ENCODE measurements around the gene TBC1D25.

TBC1D25 gene

GRCh38 chrX:48606091-48606490 is 66.6 kb downstream of the TBC1D25 start:
- DNase-seq (ENCODE audit: low read depth), result no peak
- H3K4me3 ChIP-seq (ENCODE audit: low read length), result no peak overlapping the region
- TF ChIP-seq CTCF (IDR thresholded peaks at IDR 0.05; ENCODE audit: insufficient read depth, low read depth, low read length, missing control alignments), result no peak

GRCh38 chrX:48611703-48612102 is 72.2 kb downstream of the TBC1D25 start:
- no peak for DNase-seq (ENCODE audit: low read depth)
- TF ChIP-seq CTCF (IDR thresholded peaks at IDR 0.05; ENCODE audit: insufficient read depth, low read depth, low read length, missing control alignments), result no peak
- H3K4me3 ChIP-seq (ENCODE audit: low read length), result no peak overlapping the region
